Panc1 (cell line): ENCODE measurements around the gene LRRC4. TPM values are rescaled to one million over a fixed set of nuclear protein-coding genes. Genes with fewer than 3 reads are reported as not detected.

Source experiments
- ATAC-seq: fragments of 200-7000 bp; cut with Tn5 transposase; 2 replicates; pipeline ENCODE4 v1.9.1; 2020; ENCODE audit warnings: mild to moderate bottlenecking, moderate library complexity
- BruUV-seq: library from RNA; stranded (reverse); fragments of 400-500 nt; replicated peaks from 2 replicates; lab custom pipeline; 2021; lab: Mats Ljungman, UMichigan
- CTCF ChIA-PET: fragments of 300-600 bp; sonication (Branson Sonifier 250); formaldehyde crosslinking; loops from one replicate; lab custom pipeline; 2022; ENCODE audit warnings: antibody characterized with exemption; lab: Charles Lee
- POLR2A ChIA-PET: fragments of 300-600 bp; sonication (Branson Sonifier 250); formaldehyde crosslinking; loops from one replicate; lab custom pipeline; 2022; ENCODE audit warnings: antibody characterized with exemption; lab: Charles Lee
- DNase-seq: peaks from one replicate; pipeline ENCODE4 v3.0.0-alpha.2; 2010; ENCODE audit warnings: low read depth, low spot score
- H3K27ac ChIP-seq: 2 replicates; pipeline ENCODE4 v1.5.1; 2011; ENCODE audit warnings: mild to moderate bottlenecking, low read length, inconsistent platforms
- H3K27me3 ChIP-seq: fragments of 200-500 bp; sonication (Bioruptor generic); 2 replicates; pipeline ENCODE4 v1.6.0; 2014; ENCODE audit warnings: low read length, inconsistent platforms; ENCODE audit not compliant: control insufficient read depth, insufficient read depth
- H3K36me3 ChIP-seq: fragments of 200-500 bp; sonication (Bioruptor generic); 2 replicates; pipeline ENCODE4 v1.5.1; 2014; ENCODE audit warnings: inconsistent platforms, mild to moderate bottlenecking, low read length, moderate library complexity; ENCODE audit not compliant: control insufficient read depth, insufficient read depth
- H3K4me1 ChIP-seq: 2 replicates; pipeline ENCODE4 v1.5.1; 2011; ENCODE audit warnings: inconsistent platforms, mild to moderate bottlenecking, low read length, moderate library complexity; ENCODE audit not compliant: control insufficient read depth, insufficient read depth
- H3K4me3 ChIP-seq, 2 experiments: 2 replicates each; pipeline ENCODE4 v1.5.1; 2011 to 2012; ENCODE audit warnings: low read depth in 2 of 2, low read length in 2 of 2, mild to moderate bottlenecking in 2 of 2, inconsistent platforms in 1 of 2, moderate library complexity in 1 of 2
- H3K9me3 ChIP-seq: fragments of 200-500 bp; sonication (Bioruptor generic); 2 replicates; pipeline ENCODE4 v1.5.1; 2014; ENCODE audit warnings: low read depth, mild to moderate bottlenecking, inconsistent platforms, low read length, moderate library complexity; ENCODE audit not compliant: control insufficient read depth, insufficient read depth
- CTCF ChIP-seq: fragments of 450-650 bp; IDR thresholded peaks from 2 replicates; pipeline ENCODE4 v1.5.1; 2017; ENCODE audit warnings: mild to moderate bottlenecking
- POLR2AphosphoS5 ChIP-seq: IDR thresholded peaks from 2 replicates; pipeline ENCODE4 v1.6.1; 2012; ENCODE audit warnings: mild to moderate bottlenecking, low read depth, low read length, moderate library complexity
- REST ChIP-seq, 2 experiments: IDR thresholded peaks; 2 replicates each; pipeline ENCODE4 v1.6.1; 2011 to 2012; ENCODE audit warnings: low read depth in 2 of 2, control low read depth in 1 of 2, low read length in 1 of 2, mild to moderate bottlenecking in 1 of 2, moderate library complexity in 1 of 2; ENCODE audit not compliant: insufficient read depth in 1 of 2
- SIN3A ChIP-seq: IDR thresholded peaks from 2 replicates; pipeline ENCODE4 v1.6.1; 2012; ENCODE audit warnings: low read depth, mild to moderate bottlenecking, low read length, moderate library complexity, borderline replicate concordance; ENCODE audit not compliant: insufficient read depth
- TCF7L2 ChIP-seq: IDR thresholded peaks from 2 replicates; pipeline ENCODE4 v1.6.1; 2011; ENCODE audit warnings: mild to moderate bottlenecking, low read depth, low read length, inconsistent platforms
- in situ Hi-C: cut with HindIII; loops from 2 replicates; pipeline ENCODE4 v1.10.0; 2016; ENCODE audit warnings: low sequenced_read_pairs, low pct_unique_long_range_greater_than_20kb
- intact Hi-C: fragments of 100-400 bp; cut with micrococcal nuclease; formaldehyde crosslinking; loops from one replicate; pipeline ENCODE4 v1.10.0; 2022; ENCODE audit not compliant: unreplicated experiment
- total RNA-seq: library from RNA; stranded (reverse); gene quantifications from one replicate; pipeline ENCODE4 v1.2.1, GENCODE V29; 2021; ENCODE audit not compliant: unreplicated experiment

LRRC4 gene
- total RNA-seq, 1 experiment from 2014 or later: not detected

- ChIA-PET CTCF (no interaction called here), POLR2A (no interaction called here)
- in situ Hi-C loops (no loop called here), intact Hi-C loops (no loop called here)
- Histone ChIP-seq H3K4me1 (no peaks in the 10 kb centered on the region), H3K36me3 (no peaks in the 10 kb centered on the region), H3K27ac (no peak overlapping the region), H3K4me3 (no peak overlapping the region), H3K27me3 (no peaks in the 10 kb centered on the region), H3K9me3 (no peaks in the 10 kb centered on the region)
- no TSS peak for BruUV-seq
- no peak for DNase-seq
- no peak for TF ChIP-seq POLR2AphosphoS5
- TF ChIP-seq SIN3A: no peak
- no peak for TF ChIP-seq CTCF
- TF ChIP-seq TCF7L2: no peak
- TF ChIP-seq REST (IDR thresholded peaks at IDR 0.05; ENCODE audit: insufficient read depth in 1 of 2, low read depth in 2 of 2, low read length in 1 of 2): no peak
- no peak for ATAC-seq
Measured at GRCh38 chr7:128022631-128023532, 8.4 kb downstream of the LRRC4 start.

- POLR2A ChIA-PET: no interaction called here
- Histone ChIP-seq H3K4me3 (no peak overlapping the region), H3K36me3 (no peaks in the 10 kb centered on the region), H3K27me3 (no peaks in the 10 kb centered on the region), H3K4me1 (no peaks in the 10 kb centered on the region), H3K27ac (no peak overlapping the region), H3K9me3 (no peaks in the 10 kb centered on the region)
- TF ChIP-seq SIN3A: no peak
- TF ChIP-seq CTCF: no peak
- TF ChIP-seq REST (IDR thresholded peaks at IDR 0.05; ENCODE audit: insufficient read depth in 1 of 2, low read depth in 2 of 2, low read length in 1 of 2): no peak
- BruUV-seq: no TSS peak
- intact Hi-C loops (no loop called here), in situ Hi-C loops (no loop called here)
- no peak for ATAC-seq
- DNase-seq: no peak
- CTCF ChIA-PET: no interaction called here
Measured at GRCh38 chr7:128021366-128021765, 9.9 kb downstream of the LRRC4 start.
